ENCODE data around the gene KCTD17.

KCTD17 gene

GRCh38 chr22:37026325-37026724, 25.2 kb upstream of the KCTD17 start:
- H3K27ac Mint-ChIP-seq: no peak overlapping the region
- H3K27me3 Mint-ChIP-seq: no peaks in the 10 kb centered on the region
- H3K4me3 Mint-ChIP-seq: no peak overlapping the region
- H3K4me1 Mint-ChIP-seq (ENCODE audit: low read depth): peaks cover 5% of the 10 kb centered on the region
- no peaks in the 10 kb centered on the region for H3K36me3 Mint-ChIP-seq (ENCODE audit: low read depth)
- no peaks in the 10 kb centered on the region for H3K9me3 Mint-ChIP-seq

- no peak overlapping the region for H3K27ac Mint-ChIP-seq
- no peaks in the 10 kb centered on the region for H3K36me3 Mint-ChIP-seq (ENCODE audit: low read depth)
- no peaks in the 10 kb centered on the region for H3K27me3 Mint-ChIP-seq
- H3K9me3 Mint-ChIP-seq: no peaks in the 10 kb centered on the region
- H3K4me3 Mint-ChIP-seq: no peak overlapping the region
- no peaks in the 10 kb centered on the region for H3K4me1 Mint-ChIP-seq (ENCODE audit: low read depth)
Observed at GRCh38 chr22:37027556-37027955, 24.0 kb upstream of the KCTD17 start.

GRCh38 chr22:37028692-37029674, 22.6 kb upstream of the KCTD17 start:
- Mint-ChIP-seq H3K36me3 (ENCODE audit: low read depth) (no peaks in the 10 kb centered on the region), H3K4me1 (ENCODE audit: low read depth) (no peaks in the 10 kb centered on the region)

GRCh38 chr22:37030560-37031281, 20.8 kb upstream of the KCTD17 start:
- Mint-ChIP-seq H3K4me3 (no peak overlapping the region), H3K27ac (no peak overlapping the region), H3K4me1 (ENCODE audit: low read depth) (no peaks in the 10 kb centered on the region), H3K27me3 (no peaks in the 10 kb centered on the region), H3K9me3 (no peaks in the 10 kb centered on the region), H3K36me3 (ENCODE audit: low read depth) (no peaks in the 10 kb centered on the region)

More at GRCh38 chr22:37028692-37029674, 22.6 kb upstream of the KCTD17 start:
- Mint-ChIP-seq H3K9me3 (no peaks in the 10 kb centered on the region), H3K27ac (no peak overlapping the region), H3K4me3 (no peak overlapping the region), H3K27me3 (no peaks in the 10 kb centered on the region)

GRCh38 chr22:37032134-37032534, 19.4 kb upstream of the KCTD17 start:
- no peak overlapping the region for H3K27ac Mint-ChIP-seq
- H3K4me3 Mint-ChIP-seq: no peak overlapping the region
- no peaks in the 10 kb centered on the region for H3K27me3 Mint-ChIP-seq
- no peaks in the 10 kb centered on the region for H3K36me3 Mint-ChIP-seq (ENCODE audit: low read depth)
- no peaks in the 10 kb centered on the region for H3K9me3 Mint-ChIP-seq
- no peaks in the 10 kb centered on the region for H3K4me1 Mint-ChIP-seq (ENCODE audit: low read depth)

- no peak overlapping the region for H3K27ac Mint-ChIP-seq
- H3K27me3 Mint-ChIP-seq: peaks cover 4% of the 10 kb centered on the region
- no peak overlapping the region for H3K4me3 Mint-ChIP-seq
- no peaks in the 10 kb centered on the region for H3K36me3 Mint-ChIP-seq (ENCODE audit: low read depth)
- H3K4me1 Mint-ChIP-seq (ENCODE audit: low read depth): no peaks in the 10 kb centered on the region
- no peaks in the 10 kb centered on the region for H3K9me3 Mint-ChIP-seq
Observed at GRCh38 chr22:37032535-37033460, 18.7 kb upstream of the KCTD17 start.

GRCh38 chr22:37033605-37034430, 17.7 kb upstream of the KCTD17 start:
- no peaks in the 10 kb centered on the region for H3K4me1 Mint-ChIP-seq (ENCODE audit: low read depth)
- H3K27me3 Mint-ChIP-seq: peaks cover 4% of the 10 kb centered on the region
- H3K4me3 Mint-ChIP-seq: no peak overlapping the region
- no peaks in the 10 kb centered on the region for H3K36me3 Mint-ChIP-seq (ENCODE audit: low read depth)
- no peak overlapping the region for H3K27ac Mint-ChIP-seq
- no peaks in the 10 kb centered on the region for H3K9me3 Mint-ChIP-seq

- Mint-ChIP-seq H3K4me3 (no peak overlapping the region), H3K27ac (no peak overlapping the region), H3K4me1 (ENCODE audit: low read depth) (peaks cover 9% of the 10 kb centered on the region), H3K27me3 (peaks cover 8% of the 10 kb centered on the region), H3K9me3 (no peaks in the 10 kb centered on the region), H3K36me3 (ENCODE audit: low read depth) (no peaks in the 10 kb centered on the region)
Observed at GRCh38 chr22:37036655-37037377, 14.7 kb upstream of the KCTD17 start.

GRCh38 chr22:37037669-37038068, 13.9 kb upstream of the KCTD17 start:
- Mint-ChIP-seq H3K27ac (no peak overlapping the region), H3K9me3 (no peaks in the 10 kb centered on the region), H3K36me3 (ENCODE audit: low read depth) (no peaks in the 10 kb centered on the region), H3K4me3 (no peak overlapping the region), H3K4me1 (ENCODE audit: low read depth) (peaks cover 9% of the 10 kb centered on the region), H3K27me3 (peaks cover 8% of the 10 kb centered on the region)

GRCh38 chr22:37039466-37039865, 12.1 kb upstream of the KCTD17 start:
- Mint-ChIP-seq H3K36me3 (ENCODE audit: low read depth) (no peaks in the 10 kb centered on the region), H3K4me3 (no peak overlapping the region), H3K4me1 (ENCODE audit: low read depth) (peaks cover 11% of the 10 kb centered on the region), H3K9me3 (no peaks in the 10 kb centered on the region), H3K27me3 (peaks cover 8% of the 10 kb centered on the region), H3K27ac (no peak overlapping the region)

- H3K4me1 Mint-ChIP-seq (ENCODE audit: low read depth): peaks cover 24% of the 10 kb centered on the region
- no peaks in the 10 kb centered on the region for H3K36me3 Mint-ChIP-seq (ENCODE audit: low read depth)
- no peak overlapping the region for H3K27ac Mint-ChIP-seq
- H3K27me3 Mint-ChIP-seq: peaks cover 5% of the 10 kb centered on the region
- no peaks in the 10 kb centered on the region for H3K9me3 Mint-ChIP-seq
- H3K4me3 Mint-ChIP-seq: no peak overlapping the region
Observed at GRCh38 chr22:37043209-37043827, 8.2 kb upstream of the KCTD17 start.

- no peaks in the 10 kb centered on the region for H3K36me3 Mint-ChIP-seq (ENCODE audit: low read depth)
- no peaks in the 10 kb centered on the region for H3K9me3 Mint-ChIP-seq
- no peak overlapping the region for H3K27ac Mint-ChIP-seq
- no peak overlapping the region for H3K4me3 Mint-ChIP-seq
- H3K27me3 Mint-ChIP-seq: peaks cover 5% of the 10 kb centered on the region
- peaks cover 24% of the 10 kb centered on the region for H3K4me1 Mint-ChIP-seq (ENCODE audit: low read depth)
Observed at GRCh38 chr22:37043828-37044538, 7.6 kb upstream of the KCTD17 start.

All from stimulated activated naive CD8-positive, alpha-beta T cell treated with anti-CD3 and anti-CD28 coated beads, Interleukin-15, Interleukin-2, amounts not matched to agents 100 ng/mL and 50 ng/mL, for 24 hours (primary cell).